ENCODE data around the gene SETD1B.

DNA sequence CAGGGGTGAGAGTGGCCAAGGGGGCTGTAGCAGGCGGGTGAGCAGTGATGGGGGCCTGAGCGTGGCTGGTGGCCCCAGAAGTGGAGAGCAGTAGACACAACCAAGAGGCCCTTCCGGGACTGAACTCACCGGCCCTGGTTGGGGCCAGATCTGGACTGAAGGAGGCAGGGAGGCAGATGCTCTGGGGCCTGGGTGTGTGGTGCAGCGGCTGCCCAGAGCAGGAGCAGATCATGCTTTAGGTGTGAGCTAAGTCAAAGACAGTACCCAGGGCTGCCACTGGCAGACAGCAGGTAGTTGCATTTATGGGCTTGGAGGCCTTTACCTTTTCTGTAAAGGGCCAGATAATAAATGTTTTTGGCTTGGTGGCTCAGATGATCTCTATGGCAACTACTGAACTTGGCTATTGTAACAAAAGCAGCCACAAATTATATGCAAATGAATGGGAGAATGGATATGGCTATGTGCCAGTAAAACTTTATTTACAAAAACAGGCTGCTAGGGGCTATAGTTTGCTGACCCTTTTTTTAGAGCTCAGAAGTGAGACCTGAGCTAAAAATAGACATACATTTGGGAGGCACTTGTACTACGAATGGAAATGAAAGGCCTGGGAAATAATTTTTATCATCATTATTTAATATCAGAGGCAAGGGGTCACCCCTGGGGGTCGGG lies 25.6 kb downstream of the SETD1B start:
- TF ChIP-seq, protein P1, sequence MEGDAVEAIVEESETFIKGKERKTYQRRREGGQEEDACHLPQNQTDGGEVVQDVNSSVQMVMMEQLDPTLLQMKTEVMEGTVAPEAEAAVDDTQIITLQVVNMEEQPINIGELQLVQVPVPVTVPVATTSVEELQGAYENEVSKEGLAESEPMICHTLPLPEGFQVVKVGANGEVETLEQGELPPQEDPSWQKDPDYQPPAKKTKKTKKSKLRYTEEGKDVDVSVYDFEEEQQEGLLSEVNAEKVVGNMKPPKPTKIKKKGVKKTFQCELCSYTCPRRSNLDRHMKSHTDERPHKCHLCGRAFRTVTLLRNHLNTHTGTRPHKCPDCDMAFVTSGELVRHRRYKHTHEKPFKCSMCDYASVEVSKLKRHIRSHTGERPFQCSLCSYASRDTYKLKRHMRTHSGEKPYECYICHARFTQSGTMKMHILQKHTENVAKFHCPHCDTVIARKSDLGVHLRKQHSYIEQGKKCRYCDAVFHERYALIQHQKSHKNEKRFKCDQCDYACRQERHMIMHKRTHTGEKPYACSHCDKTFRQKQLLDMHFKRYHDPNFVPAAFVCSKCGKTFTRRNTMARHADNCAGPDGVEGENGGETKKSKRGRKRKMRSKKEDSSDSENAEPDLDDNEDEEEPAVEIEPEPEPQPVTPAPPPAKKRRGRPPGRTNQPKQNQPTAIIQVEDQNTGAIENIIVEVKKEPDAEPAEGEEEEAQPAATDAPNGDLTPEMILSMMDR (IDR thresholded peaks at IDR 0.05) = no peak
- no peak for TF ChIP-seq POLR2A (IDR thresholded peaks at IDR 0.05)
